GM12878 (cell line): ENCODE data around the gene N4BP2. TPM values are rescaled to one million over a fixed set of nuclear protein-coding genes. Genes with fewer than 3 reads are reported as not detected.

Experiments
- BMI1 ChIP-seq: fragments of 450-650 bp; IDR thresholded peaks from 2 replicates; pipeline ENCODE4 v1.6.1; 2016; ENCODE audit warnings: mild to moderate bottlenecking, moderate library complexity, borderline replicate concordance
- CUX1 ChIP-seq: IDR thresholded peaks from 2 replicates; pipeline ENCODE4 v1.6.1; 2012; ENCODE audit warnings: improper control_type of control experiment, low read depth, low read length; ENCODE audit not compliant: insufficient replicate concordance
- FOS ChIP-seq: IDR thresholded peaks from 3 replicates; pipeline ENCODE4 v1.6.1; 2011; ENCODE audit warnings: borderline replicate concordance; ENCODE audit not compliant: insufficient read length; ENCODE audit errors: extremely low read depth
- HDGF ChIP-seq: fragments of 450-650 bp; IDR thresholded peaks from 2 replicates; pipeline ENCODE4 v1.6.1; 2016; ENCODE audit warnings: antibody characterized with exemption
- IRF5 ChIP-seq: fragments of 450-650 bp; IDR thresholded peaks from 2 replicates; pipeline ENCODE4 v1.6.1; 2017; ENCODE audit warnings: borderline replicate concordance
- MTA2 ChIP-seq: fragments of 450-650 bp; IDR thresholded peaks from 2 replicates; pipeline ENCODE4 v1.6.1; 2016; ENCODE audit warnings: low read depth, mild to moderate bottlenecking, moderate library complexity
- MYC ChIP-seq: IDR thresholded peaks from 2 replicates; pipeline ENCODE4 v1.6.1; 2011; ENCODE audit warnings: mild to moderate bottlenecking, low read length, moderate library complexity, inconsistent platforms; ENCODE audit not compliant: insufficient read depth, insufficient replicate concordance, insufficient read length, severe bottlenecking
- PAX8 ChIP-seq: fragments of 450-650 bp; IDR thresholded peaks from 2 replicates; pipeline ENCODE4 v1.6.1; 2017; ENCODE audit warnings: mild to moderate bottlenecking, moderate library complexity
- PRDM15 ChIP-seq: fragments of 450-650 bp; formaldehyde crosslinking; IDR thresholded peaks from 2 replicates; pipeline ENCODE4 v1.4.0; 2020; ENCODE audit warnings: mild to moderate bottlenecking, moderate library complexity
- RELB ChIP-seq: fragments of 450-650 bp; IDR thresholded peaks from 2 replicates; pipeline ENCODE4 v1.6.1; 2017; ENCODE audit warnings: low read depth, mild to moderate bottlenecking, moderate library complexity
- SMAD1 ChIP-seq: fragments of 450-650 bp; IDR thresholded peaks from 2 replicates; pipeline ENCODE4 v1.6.1; 2018; ENCODE audit warnings: mild to moderate bottlenecking, low read depth; ENCODE audit not compliant: partially characterized antibody
- TAF1 ChIP-seq: IDR thresholded peaks from 2 replicates; pipeline ENCODE4 v1.6.1; 2011; ENCODE audit warnings: mild to moderate bottlenecking, low read depth, low read length, borderline replicate concordance
- polyA plus RNA-seq, 11 experiments: library from polyadenylated mRNA; depleted of rRNA in 4 of 11; unstranded in 6 of 11; stranded (reverse) in 5 of 11; fragments of >200 nt; fragmentation: Nextera tagmentation in 4 of 11; fragmentation: Illumina TruSeq in 1 of 11; extraction: Ambion mirVana in 4 of 11; extraction: Trizol in 1 of 11; gene quantifications; 1 replicate in 1 of 11; 2 replicates in 10 of 11; pipeline versions ENCODE4 v1.2.1 to v1.2.3, GENCODE V29; 2011 to 2016; ENCODE audit warnings: inconsistent platforms in 2 of 11, missing spikeins in 2 of 11, low read depth in 1 of 11
- total RNA-seq, 4 experiments: library from RNA; depleted of rRNA in 3 of 4; stranded (reverse); fragments of >200 nt in 3 of 4; fragmentation: Illumina TruSeq in 1 of 4; extraction: Trizol in 1 of 4; gene quantifications; 2 replicates each; pipeline versions ENCODE4 v1.2.1 to v1.2.3, GENCODE V29; 2013 to 2021
- TF ChIP-seq, protein P1 (sequence below): fragments of 450-650 bp; IDR thresholded peaks from 2 replicates; pipeline ENCODE4 v1.6.1; 2018; ENCODE audit warnings: mild to moderate bottlenecking, low read depth, moderate library complexity; ENCODE audit not compliant: partially characterized antibody

N4BP2 gene
- total and polyA plus RNA-seq, 10 of the 15 experiments (the other 5 are each of a cell fraction or from before 2014, with no cell fraction given), result 2.3 to 18.7 (median 10.0) TPM

DNA sequence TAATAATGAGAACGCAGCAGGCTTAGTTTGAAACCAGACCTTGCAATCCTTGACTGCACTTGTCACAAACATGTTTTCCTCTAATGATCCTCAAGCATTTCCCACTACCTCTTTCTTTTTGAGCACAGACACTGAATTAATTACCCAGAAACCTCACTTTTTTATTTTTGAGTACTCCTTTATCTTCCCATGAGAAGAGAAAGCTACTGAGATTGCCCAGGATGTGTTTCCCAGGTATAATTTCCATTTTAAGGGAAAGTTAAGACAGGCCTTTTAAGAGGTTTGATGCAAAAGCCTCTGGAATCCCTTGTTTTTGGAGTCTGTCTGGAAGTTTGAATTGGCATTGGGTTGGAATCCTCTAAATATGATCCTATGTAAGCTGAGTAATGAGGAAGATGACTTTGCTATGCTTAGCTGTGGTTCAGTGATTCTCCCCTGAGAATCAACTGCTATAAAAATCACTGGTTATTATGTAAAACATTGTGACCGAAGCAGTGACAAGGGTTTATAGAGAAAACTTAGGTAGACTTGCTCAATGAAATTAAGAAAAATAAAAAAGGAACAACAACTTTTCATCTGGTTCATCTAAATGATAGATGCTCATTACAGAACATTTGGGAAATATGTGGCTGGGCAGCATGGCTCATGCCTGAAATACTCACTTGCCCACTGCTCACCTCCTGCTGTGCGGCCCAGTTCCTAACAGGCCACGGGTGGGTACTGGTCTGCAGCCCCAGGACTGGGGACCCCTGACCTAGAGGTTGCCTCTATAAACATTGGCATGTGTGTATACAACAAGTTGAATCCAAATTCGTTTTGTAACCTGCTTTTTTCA, 129.4 kb downstream of the N4BP2 start (continued):
- peak; percentile 91 for TF ChIP-seq RELB
- peak; percentile 99 for TF ChIP-seq MTA2
- TF ChIP-seq CUX1, result peak; percentile 93
- TF ChIP-seq PRDM15 (CRISPR knock-in tag), result no peak
- TF ChIP-seq MYC, result no peak
- TF ChIP-seq SMAD1, result peak; percentile 74
- no peak for TF ChIP-seq TAF1
- TF ChIP-seq IRF5, result no peak
- no peak for TF ChIP-seq HDGF
- no peak for TF ChIP-seq PAX8
- peak; percentile 87 for TF ChIP-seq BMI1
- no peak for TF ChIP-seq FOS
- TF ChIP-seq, protein P1, sequence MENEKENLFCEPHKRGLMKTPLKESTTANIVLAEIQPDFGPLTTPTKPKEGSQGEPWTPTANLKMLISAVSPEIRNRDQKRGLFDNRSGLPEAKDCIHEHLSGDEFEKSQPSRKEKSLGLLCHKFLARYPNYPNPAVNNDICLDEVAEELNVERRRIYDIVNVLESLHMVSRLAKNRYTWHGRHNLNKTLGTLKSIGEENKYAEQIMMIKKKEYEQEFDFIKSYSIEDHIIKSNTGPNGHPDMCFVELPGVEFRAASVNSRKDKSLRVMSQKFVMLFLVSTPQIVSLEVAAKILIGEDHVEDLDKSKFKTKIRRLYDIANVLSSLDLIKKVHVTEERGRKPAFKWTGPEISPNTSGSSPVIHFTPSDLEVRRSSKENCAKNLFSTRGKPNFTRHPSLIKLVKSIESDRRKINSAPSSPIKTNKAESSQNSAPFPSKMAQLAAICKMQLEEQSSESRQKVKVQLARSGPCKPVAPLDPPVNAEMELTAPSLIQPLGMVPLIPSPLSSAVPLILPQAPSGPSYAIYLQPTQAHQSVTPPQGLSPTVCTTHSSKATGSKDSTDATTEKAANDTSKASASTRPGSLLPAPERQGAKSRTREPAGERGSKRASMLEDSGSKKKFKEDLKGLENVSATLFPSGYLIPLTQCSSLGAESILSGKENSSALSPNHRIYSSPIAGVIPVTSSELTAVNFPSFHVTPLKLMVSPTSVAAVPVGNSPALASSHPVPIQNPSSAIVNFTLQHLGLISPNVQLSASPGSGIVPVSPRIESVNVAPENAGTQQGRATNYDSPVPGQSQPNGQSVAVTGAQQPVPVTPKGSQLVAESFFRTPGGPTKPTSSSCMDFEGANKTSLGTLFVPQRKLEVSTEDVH, result no peak
